HepG2 (cell line): ENCODE results near the gene SLC25A20.
"Not testable (repeated sequence)": the region's sequence is repeated elsewhere in the genome, so short reads cannot be mapped to it uniquely, and the experiment has no call there.

Source experiments
- CTCF ChIP-seq: sonication (generic); formaldehyde crosslinking; IDR thresholded peaks from 2 replicates; pipeline ENCODE4 v1.5.0; 2020; ENCODE audit warnings: mild to moderate bottlenecking, missing genetic modification reagents, moderate library complexity
- JUNB ChIP-seq: sonication (generic); formaldehyde crosslinking; IDR thresholded peaks from 2 replicates; pipeline ENCODE4 v1.8.0; 2022; ENCODE audit warnings: missing genetic modification reagents, mild to moderate bottlenecking, borderline replicate concordance

- not testable (repeated sequence) for TF ChIP-seq CTCF, JUNB (CRISPR knock-in tag)
Measured at GRCh38 chr3:48907026-48907425, 8.3 kb upstream of the SLC25A20 start.
